Thyroid gland (tissue), 4 donors: ENCODE data around the gene FGF8. TPM values are rescaled to one million over a fixed set of nuclear protein-coding genes. Genes with fewer than 3 reads are reported as not detected.

Source experiments
- DNase-seq, 2 donors: peaks; one replicate each; pipeline ENCODE4 v3.0.0-alpha.2; 2019
- H3K27ac ChIP-seq, 3 donors: fragments of 200-600 bp; sonication (generic); 1 replicate in 2 of 3; 2 replicates in 1 of 3; pipeline ENCODE4 v1.5.1; 2016 to 2019; ENCODE audit warnings: mild to moderate bottlenecking in 1 of 3, moderate library complexity in 1 of 3
- H3K27me3 ChIP-seq: fragments of 200-600 bp; sonication (generic); one replicate; pipeline ENCODE4 v1.5.1; 2019
- H3K36me3 ChIP-seq, 2 donors: fragments of 200-600 bp; sonication (generic); one replicate each; pipeline ENCODE4 v1.5.1; 2016 to 2019
- H3K4me1 ChIP-seq, 2 donors: fragments of 200-600 bp; sonication (generic); one replicate each; pipeline ENCODE4 v1.5.1; 2017 to 2019
- H3K4me3 ChIP-seq, 3 donors: fragments of 200-600 bp; sonication (generic); replicated peaks in 1 of 3; 1 replicate in 2 of 3; 2 replicates in 1 of 3; pipeline ENCODE4 v1.5.1; 2016; ENCODE audit warnings: mild to moderate bottlenecking in 1 of 3
- H3K9me3 ChIP-seq: fragments of 200-600 bp; sonication (generic); one replicate; pipeline ENCODE4 v1.5.1; 2017
- POLR2A ChIP-seq, 2 donors: fragments of 450-650 bp; IDR thresholded peaks; one replicate each; pipeline ENCODE4 v1.6.1; 2017; ENCODE audit warnings: antibody characterized with exemption in 2 of 2, mild to moderate bottlenecking in 2 of 2, moderate library complexity in 1 of 2
- WGBS, 2 donors: methylation state at CpG; one replicate each; pipeline ENCODE4 v1.1.5; 2017; 5-methylcytosine and 5-hydroxymethylcytosine counted together
- intact Hi-C: fragments of 100-400 bp; cut with DNase I; formaldehyde crosslinking; loops from one replicate; pipeline ENCODE4 v1.15.1; 2023
- total RNA-seq, 4 donors: library from RNA; depleted of rRNA; stranded (reverse); fragments of >200 nt; gene quantifications; one replicate each; pipeline ENCODE4 v1.2.3, GENCODE V29; 2016
- TF ChIP-seq, protein P1 (sequence below), 6 experiments: fragments of 200-600 bp in 3 of 6; fragments of 450-650 bp in 3 of 6; sonication (generic) in 3 of 6; IDR thresholded peaks; one replicate each; pipeline ENCODE4 v1.5.1; 2016 to 2019; ENCODE audit warnings: antibody characterized with exemption in 6 of 6, mild to moderate bottlenecking in 2 of 6, inconsistent platforms in 1 of 6, moderate library complexity in 1 of 6

Gene FGF8
- total RNA-seq, 4 donors from 2014 or later, result not detected

DNA sequence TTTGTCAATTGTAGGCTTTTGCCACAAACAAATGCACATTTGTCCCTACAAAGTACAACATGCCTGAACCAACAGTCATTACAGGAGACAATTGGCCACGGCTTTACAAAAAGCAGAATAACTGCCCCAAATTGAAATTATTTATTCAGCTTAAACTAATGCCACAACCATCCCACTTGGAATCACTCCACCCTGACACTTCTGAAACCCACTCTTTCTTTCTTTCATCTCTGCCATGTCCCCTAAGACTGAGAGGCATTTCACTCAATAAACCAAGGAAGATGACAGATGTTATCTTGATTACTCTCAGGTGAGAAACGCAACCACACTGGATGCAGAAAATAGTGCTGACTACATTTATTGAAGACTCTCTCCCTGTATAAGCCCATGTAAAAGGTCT is 9.9 kb upstream of the FGF8 start:
- Histone ChIP-seq H3K4me3 (no peak overlapping the region), H3K36me3 (peaks cover 42 to 56% of the 10 kb centered on the region in 2 donors), H3K27me3 (no peaks in the 10 kb centered on the region), H3K4me1 (peaks cover 5 to 11% of the 10 kb centered on the region in 2 donors), H3K27ac (no peak overlapping the region), H3K9me3 (no peaks in the 10 kb centered on the region)
- intact Hi-C loops, result no loop called here
- TF ChIP-seq, protein P1, sequence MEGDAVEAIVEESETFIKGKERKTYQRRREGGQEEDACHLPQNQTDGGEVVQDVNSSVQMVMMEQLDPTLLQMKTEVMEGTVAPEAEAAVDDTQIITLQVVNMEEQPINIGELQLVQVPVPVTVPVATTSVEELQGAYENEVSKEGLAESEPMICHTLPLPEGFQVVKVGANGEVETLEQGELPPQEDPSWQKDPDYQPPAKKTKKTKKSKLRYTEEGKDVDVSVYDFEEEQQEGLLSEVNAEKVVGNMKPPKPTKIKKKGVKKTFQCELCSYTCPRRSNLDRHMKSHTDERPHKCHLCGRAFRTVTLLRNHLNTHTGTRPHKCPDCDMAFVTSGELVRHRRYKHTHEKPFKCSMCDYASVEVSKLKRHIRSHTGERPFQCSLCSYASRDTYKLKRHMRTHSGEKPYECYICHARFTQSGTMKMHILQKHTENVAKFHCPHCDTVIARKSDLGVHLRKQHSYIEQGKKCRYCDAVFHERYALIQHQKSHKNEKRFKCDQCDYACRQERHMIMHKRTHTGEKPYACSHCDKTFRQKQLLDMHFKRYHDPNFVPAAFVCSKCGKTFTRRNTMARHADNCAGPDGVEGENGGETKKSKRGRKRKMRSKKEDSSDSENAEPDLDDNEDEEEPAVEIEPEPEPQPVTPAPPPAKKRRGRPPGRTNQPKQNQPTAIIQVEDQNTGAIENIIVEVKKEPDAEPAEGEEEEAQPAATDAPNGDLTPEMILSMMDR (IDR thresholded peaks at IDR 0.05), result no peak
- no peak for TF ChIP-seq POLR2A (IDR thresholded peaks at IDR 0.05)
- 91 to 92% methylated on average over 2 of the region's 2 CpGs for WGBS, 2 donors
- DNase-seq, result no peak

GRCh38 chr10:101784558-101784957 is 8.6 kb upstream of the FGF8 start:
- H3K4me3 ChIP-seq, result no peak overlapping the region
- peaks cover 13 to 19% of the 10 kb centered on the region in 2 donors for H3K4me1 ChIP-seq
- intact Hi-C loops, result no loop called here
- H3K27me3 ChIP-seq, result no peaks in the 10 kb centered on the region
- no peaks in the 10 kb centered on the region for H3K9me3 ChIP-seq
- TF ChIP-seq, protein P1 (IDR thresholded peaks at IDR 0.05), result no peak
- TF ChIP-seq POLR2A (IDR thresholded peaks at IDR 0.05), result no peak
- H3K36me3 ChIP-seq, result peaks cover 31 to 44% of the 10 kb centered on the region in 2 donors
- no peak for DNase-seq
- H3K27ac ChIP-seq, result no peak overlapping the region
- 76 to 94% methylated on average over 2 of the region's 2 CpGs for WGBS, 2 donors

DNA sequence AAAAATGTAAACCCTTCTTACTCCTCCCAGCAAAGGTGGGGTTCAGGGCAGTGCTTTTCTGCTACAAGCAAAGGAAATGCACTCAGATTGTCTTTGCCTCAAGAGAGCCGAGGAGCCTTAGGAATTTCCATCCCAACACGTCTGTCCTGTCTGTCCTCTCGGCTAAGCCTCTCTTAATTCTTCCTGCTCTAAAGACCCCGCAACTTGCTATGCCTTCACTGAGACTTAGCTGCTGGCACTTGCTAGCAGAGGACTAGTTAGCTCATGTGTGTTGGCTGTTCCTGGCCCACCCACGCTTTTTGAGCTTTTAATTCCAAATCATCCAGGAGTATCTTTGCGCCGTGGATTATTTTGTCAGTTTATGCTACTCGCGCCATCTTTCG is 7.8 kb upstream of the FGF8 start:
- TF ChIP-seq, protein P1 (IDR thresholded peaks at IDR 0.05), result no peak
- TF ChIP-seq POLR2A (IDR thresholded peaks at IDR 0.05), result no peak
- intact Hi-C loops, result no loop called here
- WGBS, 2 donors, result 63% methylated on average over 10 of the region's 10 CpGs
- Histone ChIP-seq H3K36me3 (peaks cover 23 to 36% of the 10 kb centered on the region in 2 donors), H3K4me1 (peaks cover 21 to 28% of the 10 kb centered on the region in 2 donors), H3K9me3 (no peaks in the 10 kb centered on the region), H3K27ac (no peak overlapping the region), H3K27me3 (no peaks in the 10 kb centered on the region), H3K4me3 (peak overlapping the region in 1 of 3 donors; percentile 51)
- DNase-seq, result no peak

DNA sequence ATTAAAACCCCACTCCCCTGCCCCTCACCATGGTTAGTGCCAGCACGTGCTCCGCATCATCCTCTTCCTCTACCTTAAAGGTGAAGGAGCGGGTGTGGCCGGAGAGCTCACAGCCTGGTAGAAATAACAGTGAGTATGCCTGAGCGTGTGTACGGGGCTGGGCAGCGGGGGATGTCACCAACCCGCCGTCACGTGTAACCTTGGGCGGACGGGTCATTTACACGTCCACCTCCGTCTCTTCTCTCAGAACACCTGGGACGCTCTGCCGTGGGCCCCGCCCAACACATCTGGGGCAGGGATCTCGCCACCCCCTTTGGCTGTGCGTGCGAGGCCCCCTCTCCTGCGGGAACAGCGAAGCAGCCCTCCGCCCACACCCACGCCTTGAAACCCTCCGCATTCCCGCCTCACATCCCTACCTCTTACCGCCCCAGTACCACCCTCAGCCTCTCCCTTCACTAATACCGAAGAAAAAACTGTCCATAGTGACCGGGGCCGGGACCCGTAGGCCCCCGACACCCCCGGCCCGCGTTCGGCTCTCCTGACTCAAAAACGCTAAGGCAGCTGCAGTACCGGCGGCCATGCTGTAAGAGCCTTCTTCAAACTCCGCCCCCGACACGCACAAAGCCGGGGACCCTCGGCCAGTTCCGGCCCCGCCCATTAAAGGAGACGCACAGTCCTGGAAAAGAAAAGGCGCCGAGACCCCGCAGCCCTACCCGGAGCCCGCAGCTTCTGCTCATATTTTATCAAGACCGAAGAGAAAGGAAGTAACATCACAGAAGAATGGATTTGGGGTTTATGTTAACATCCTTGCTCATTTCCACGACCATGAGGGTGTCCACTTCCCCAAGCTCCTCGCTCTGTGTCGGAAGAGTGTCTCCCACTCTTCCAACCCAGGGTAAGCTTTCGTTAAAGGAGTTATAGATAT is 7.2 kb upstream of the FGF8 start, which contains the start of gene NPM3:
Gene NPM3 (minus strand): TSS at position 636 of the 925 bp plus-strand sequence. CDS start 56 bp downstream, at position 580.
- peak; percentile 85 to 86 for DNase-seq
- Histone ChIP-seq H3K27me3 (peaks cover 3% of the 10 kb centered on the region), H3K27ac (no peak within 1 kb of the TSS), H3K4me1 (peaks cover 23 to 29% of the 10 kb centered on the region in 2 donors), H3K4me3 (peak within 1 kb of the TSS in 2 of 3 donors; percentile 51 to 70), H3K36me3 (peaks cover 22 to 29% of the 10 kb centered on the region in 2 donors), H3K9me3 (no peaks in the 10 kb centered on the region)
- 1 to 3% methylated on average over 33 to 49 of the region's 57 CpGs for WGBS, 2 donors
- TF ChIP-seq, protein P1 (IDR thresholded peaks at IDR 0.05), result no peak
- no peak for TF ChIP-seq POLR2A (IDR thresholded peaks at IDR 0.05)
- intact Hi-C loops, result no loop called here
